CD4-positive, CD25-positive, alpha-beta regulatory T cell (primary cell): ENCODE results near the gene CBLN3. TPM values are rescaled to one million over a fixed set of nuclear protein-coding genes. Genes with fewer than 3 reads are reported as not detected.

Source experiments
- ATAC-seq, 2 donors: fragments of 150-1000 bp; cut with Tn5 transposase; one replicate each; pipeline ENCODE4 v1.10.0; 2021; ENCODE audit warnings: low read depth in 2 of 2, moderate number of reproducible peaks in 2 of 2, moderate library complexity in 1 of 2
- DNase-seq, 3 donors: peaks; one replicate each; pipeline versions ENCODE4 v3.0.0 to v3.0.0-alpha.2; 2012 to 2022; ENCODE audit warnings: mixed read lengths in 1 of 3
- H3K27ac ChIP-seq: one replicate; pipeline ENCODE4 v1.7.0; 2013; ENCODE audit warnings: mild to moderate bottlenecking, low read length; ENCODE audit not compliant: insufficient read depth, poor library complexity, severe bottlenecking
- H3K27me3 ChIP-seq: one replicate; pipeline ENCODE4 v1.7.0; 2013; ENCODE audit warnings: low read length; ENCODE audit not compliant: control insufficient read depth, insufficient read depth
- H3K36me3 ChIP-seq: one replicate; pipeline ENCODE4 v1.7.0; 2013; ENCODE audit warnings: mild to moderate bottlenecking, low read length, moderate library complexity; ENCODE audit not compliant: control insufficient read depth, insufficient read depth
- H3K4me1 ChIP-seq: 2 replicates; pipeline ENCODE4 v1.7.0; 2013; ENCODE audit warnings: mild to moderate bottlenecking, low read length; ENCODE audit not compliant: insufficient read depth, control insufficient read depth, poor library complexity, severe bottlenecking
- H3K4me3 ChIP-seq: one replicate; pipeline ENCODE4 v1.7.0; 2013; ENCODE audit warnings: low read depth, mild to moderate bottlenecking, low read length, moderate library complexity
- H3K9me3 ChIP-seq, 2 experiments: 1 replicate in 1 of 2; 2 replicates in 1 of 2; pipeline ENCODE4 v1.7.0; 2013; ENCODE audit warnings: low read length in 2 of 2, mild to moderate bottlenecking in 1 of 2, moderate library complexity in 1 of 2; ENCODE audit not compliant: control insufficient read depth in 2 of 2
- H3K27ac Mint-ChIP-seq, 3 donors: one replicate each; pipeline ENCODE4 v1.8.0; 2020 to 2022; ENCODE audit warnings: mild to moderate bottlenecking in 3 of 3, mixed read lengths in 3 of 3, moderate library complexity in 2 of 3
- H3K27me3 Mint-ChIP-seq: one replicate; pipeline ENCODE4 v1.8.0; 2022; ENCODE audit warnings: mild to moderate bottlenecking, mixed read lengths
- H3K36me3 Mint-ChIP-seq: one replicate; pipeline ENCODE4 v1.8.0; 2020; ENCODE audit warnings: mixed read lengths
- H3K4me1 Mint-ChIP-seq, 4 donors: one replicate each; pipeline ENCODE4 v1.8.0; 2020 to 2022; ENCODE audit warnings: mixed read lengths in 4 of 4, mild to moderate bottlenecking in 1 of 4
- H3K4me3 Mint-ChIP-seq, 4 donors: one replicate each; pipeline ENCODE4 v1.8.0; 2020 to 2022; ENCODE audit warnings: mild to moderate bottlenecking in 4 of 4, mixed read lengths in 4 of 4, moderate library complexity in 3 of 4
- H3K9me3 Mint-ChIP-seq, 7 donors: one replicate each; pipeline ENCODE4 v1.8.0; 2020 to 2022; ENCODE audit warnings: mixed read lengths in 7 of 7, mild to moderate bottlenecking in 3 of 7, moderate library complexity in 2 of 7
- polyA plus RNA-seq, 4 donors: library from polyadenylated mRNA; unstranded; fragments of 300-500 nt; fragmentation: Illumina TruSeq; gene quantifications; one replicate each; pipeline ENCODE4 v1.2.3, GENCODE V29; 2021
- total RNA-seq: library from RNA; stranded (reverse); gene quantifications from one replicate; pipeline ENCODE4 v1.2.3, GENCODE V29; 2022

CBLN3 gene
- total and polyA plus RNA-seq, 5 donors from 2014 or later = 0.10 to 3.2 (median 0.11) TPM

DNA sequence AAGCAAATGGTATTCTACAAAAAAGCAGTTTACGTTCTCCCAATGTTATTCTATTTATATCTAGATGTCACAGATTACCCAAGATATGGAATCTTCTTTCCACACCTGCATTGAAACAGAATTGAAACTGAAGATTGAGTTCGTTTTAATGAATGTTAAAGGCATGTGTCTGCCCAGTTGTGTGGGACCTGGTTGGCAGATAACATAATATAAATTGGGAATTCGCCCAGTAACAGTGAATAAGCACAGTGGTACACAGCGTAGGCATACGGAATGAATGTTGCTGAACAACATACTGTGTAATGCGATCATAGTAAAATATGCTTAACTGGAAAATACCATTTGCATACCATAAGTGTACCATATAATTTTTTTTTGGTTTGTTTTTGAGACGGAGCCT, 4.6 kb upstream of the CBLN3 start:
- peaks cover 10 to 64% (median 37%) of the 10 kb centered on the region in 4 donors for H3K4me1 Mint-ChIP-seq

DNA sequence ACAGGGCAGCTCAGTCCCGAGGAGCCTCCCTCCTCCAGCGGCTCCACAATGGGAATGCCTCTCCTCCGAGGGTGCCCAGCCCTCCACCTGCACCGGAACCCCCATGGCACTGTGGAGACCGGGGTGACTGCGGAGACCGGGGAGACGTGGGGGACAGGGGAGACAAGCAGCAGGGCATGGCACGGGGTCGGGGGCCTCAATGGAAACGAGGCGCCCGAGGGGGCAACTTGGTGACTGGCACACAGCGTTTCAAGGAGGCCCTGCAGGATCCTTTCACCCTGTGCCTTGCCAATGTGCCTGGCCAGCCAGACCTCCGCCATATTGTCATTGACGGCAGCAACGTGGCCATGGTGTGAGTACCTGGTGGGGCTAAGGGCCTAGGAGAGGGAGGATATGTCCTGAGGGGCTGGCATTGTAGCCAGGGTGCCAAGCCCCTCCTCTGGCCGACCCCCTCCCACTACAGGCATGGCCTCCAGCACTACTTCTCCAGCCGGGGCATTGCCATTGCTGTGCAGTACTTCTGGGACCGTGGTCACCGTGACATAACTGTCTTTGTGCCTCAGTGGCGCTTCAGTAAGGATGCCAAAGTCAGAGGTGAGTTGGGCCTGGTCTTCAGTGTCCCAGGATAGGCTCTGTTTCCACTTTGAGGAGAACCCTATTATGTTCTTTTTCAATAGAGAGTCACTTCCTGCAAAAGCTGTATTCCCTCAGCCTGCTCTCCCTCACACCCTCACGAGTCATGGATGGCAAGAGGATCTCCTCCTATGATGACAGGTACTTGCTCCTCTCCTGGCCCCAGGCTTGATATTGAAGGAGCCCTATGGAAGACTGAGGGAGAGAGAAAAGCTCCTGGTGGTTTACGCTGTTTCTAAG, 3.0 kb upstream of the CBLN3 start:
- Mint-ChIP-seq H3K27me3 (no peaks in the 10 kb centered on the region), H3K27ac (peak overlapping the region in 1 of 3 donors; percentile 93), H3K9me3 (no peaks in the 10 kb centered on the region), H3K4me3 (peak overlapping the region in 3 of 4 donors; percentile 52 to 83 (median 75)), H3K36me3 (peaks cover 28% of the 10 kb centered on the region), H3K4me1 (peaks cover 8 to 54% (median 30%) of the 10 kb centered on the region in 4 donors)
- ATAC-seq = no peak
- Histone ChIP-seq H3K27ac (no peak overlapping the region), H3K36me3 (peaks cover 29% of the 10 kb centered on the region), H3K4me3 (no peak overlapping the region), H3K9me3 (no peaks in the 10 kb centered on the region), H3K4me1 (peaks cover 42% of the 10 kb centered on the region), H3K27me3 (no peaks in the 10 kb centered on the region)
- DNase-seq = no peak

More for the DNA sequence above, 4.6 kb upstream of the CBLN3 start:
- no peaks in the 10 kb centered on the region for H3K27me3 Mint-ChIP-seq
- Histone ChIP-seq H3K9me3 (no peaks in the 10 kb centered on the region), H3K4me1 (peaks cover 47% of the 10 kb centered on the region), H3K4me3 (no peak overlapping the region), H3K36me3 (peaks cover 44% of the 10 kb centered on the region), H3K27me3 (no peaks in the 10 kb centered on the region), H3K27ac (no peak overlapping the region)
- peaks cover 39% of the 10 kb centered on the region for H3K36me3 Mint-ChIP-seq
- ATAC-seq = no peak
- no peak overlapping the region for H3K27ac Mint-ChIP-seq
- H3K4me3 Mint-ChIP-seq = no peak overlapping the region
- H3K9me3 Mint-ChIP-seq = no peaks in the 10 kb centered on the region
- DNase-seq = no peak

DNA sequence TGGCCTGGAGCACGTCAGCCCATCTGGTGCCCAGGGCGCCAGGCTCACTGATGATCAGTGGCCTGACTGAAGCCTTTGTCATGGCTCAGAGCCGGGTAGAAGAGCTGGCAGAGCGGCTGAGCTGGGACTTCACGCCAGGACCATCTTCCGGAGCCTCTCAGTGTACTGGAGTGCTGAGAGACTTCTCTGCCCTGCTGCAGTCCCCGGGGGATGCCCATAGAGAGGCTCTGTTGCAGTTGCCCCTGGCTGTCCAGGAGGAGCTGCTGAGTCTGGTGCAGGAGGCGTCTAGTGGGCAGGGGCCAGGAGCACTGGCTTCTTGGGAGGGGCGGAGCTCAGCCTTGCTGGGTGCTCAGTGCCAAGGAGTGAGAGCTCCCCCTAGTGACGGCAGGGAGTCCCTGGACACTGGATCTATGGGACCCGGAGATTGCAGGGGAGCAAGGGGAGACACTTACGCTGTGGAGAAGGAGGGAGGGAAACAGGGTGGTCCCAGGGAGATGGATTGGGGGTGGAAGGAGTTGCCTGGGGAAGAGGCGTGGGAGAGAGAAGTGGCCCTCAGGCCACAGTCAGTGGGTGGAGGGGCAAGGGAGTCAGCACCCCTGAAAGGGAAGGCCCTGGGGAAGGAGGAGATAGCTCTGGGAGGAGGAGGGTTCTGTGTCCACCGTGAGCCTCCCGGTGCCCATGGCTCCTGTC, 2.2 kb upstream of the CBLN3 start:
- Histone ChIP-seq H3K36me3 (peaks cover 26% of the 10 kb centered on the region), H3K4me3 (no peak overlapping the region), H3K27me3 (no peaks in the 10 kb centered on the region), H3K4me1 (peaks cover 34% of the 10 kb centered on the region), H3K9me3 (no peaks in the 10 kb centered on the region), H3K27ac (peak overlapping the region; percentile 95)
- Mint-ChIP-seq H3K4me1 (peaks cover 3 to 53% (median 28%) of the 10 kb centered on the region in 4 donors), H3K27ac (peak overlapping the region; percentile 93 to 97 (median 97)), H3K9me3 (no peaks in the 10 kb centered on the region), H3K27me3 (no peaks in the 10 kb centered on the region), H3K4me3 (peak overlapping the region; percentile 83 to 93 (median 92)), H3K36me3 (peaks cover 26% of the 10 kb centered on the region)
- peak; percentile 80 to 94 (median 86) for DNase-seq
- peak; percentile 62 for ATAC-seq

DNA sequence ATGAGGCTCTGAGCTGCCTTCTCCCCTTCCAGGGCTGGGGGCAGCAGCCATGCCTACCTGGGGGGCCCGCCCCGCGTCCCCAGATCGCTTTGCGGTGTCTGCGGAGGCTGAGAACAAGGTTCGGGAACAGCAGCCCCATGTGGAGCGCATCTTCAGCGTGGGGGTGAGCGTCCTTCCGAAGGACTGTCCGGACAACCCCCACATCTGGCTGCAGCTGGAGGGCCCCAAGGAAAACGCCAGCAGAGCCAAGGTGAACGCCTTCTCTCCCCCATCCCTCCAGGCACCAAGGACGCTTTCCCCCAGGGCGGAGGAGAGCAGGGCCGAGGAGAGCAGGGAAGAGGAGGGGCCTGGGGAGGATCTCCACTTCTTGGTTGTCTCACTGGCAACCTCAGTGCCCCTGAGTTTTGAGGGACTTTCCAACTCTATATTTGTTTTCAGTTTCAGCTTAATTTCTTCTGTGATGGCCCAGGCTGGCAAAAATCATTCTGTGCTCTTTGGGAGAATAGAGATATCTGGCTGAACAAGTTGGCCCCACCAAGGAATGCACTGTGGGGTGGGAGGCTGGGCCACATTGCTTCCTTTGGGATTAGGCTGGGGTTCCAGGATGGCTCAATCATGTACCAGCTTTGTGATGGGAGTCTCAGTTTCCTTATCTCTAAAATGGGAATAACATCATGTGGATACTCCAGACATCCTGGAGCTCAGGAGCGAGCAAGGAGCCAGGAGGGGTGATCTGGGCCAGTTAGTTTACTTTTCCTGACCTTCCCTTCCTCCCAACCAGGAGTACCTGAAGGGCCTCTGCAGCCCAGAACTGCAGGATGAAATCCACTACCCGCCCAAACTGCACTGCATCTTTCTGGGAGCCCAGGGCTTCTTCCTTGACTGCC, 1.5 kb upstream of the CBLN3 start:
- H3K27me3 Mint-ChIP-seq = no peaks in the 10 kb centered on the region
- H3K36me3 Mint-ChIP-seq = peaks cover 22% of the 10 kb centered on the region
- Histone ChIP-seq H3K9me3 (no peaks in the 10 kb centered on the region), H3K4me1 (peaks cover 32% of the 10 kb centered on the region), H3K27ac (peak overlapping the region; percentile 95), H3K36me3 (peaks cover 22% of the 10 kb centered on the region), H3K4me3 (peak overlapping the region; percentile 91), H3K27me3 (no peaks in the 10 kb centered on the region)
- H3K27ac Mint-ChIP-seq = peak overlapping the region; percentile 93 to 97 (median 97)
- H3K4me1 Mint-ChIP-seq = peaks cover 0 to 55% (median 32%) of the 10 kb centered on the region in 4 donors
- DNase-seq (peak; percentile 52 to 78 (median 62)), ATAC-seq (peak; percentile 31 to 40)
- peak overlapping the region; percentile 83 to 93 (median 92) for H3K4me3 Mint-ChIP-seq
- H3K9me3 Mint-ChIP-seq = no peaks in the 10 kb centered on the region

DNA sequence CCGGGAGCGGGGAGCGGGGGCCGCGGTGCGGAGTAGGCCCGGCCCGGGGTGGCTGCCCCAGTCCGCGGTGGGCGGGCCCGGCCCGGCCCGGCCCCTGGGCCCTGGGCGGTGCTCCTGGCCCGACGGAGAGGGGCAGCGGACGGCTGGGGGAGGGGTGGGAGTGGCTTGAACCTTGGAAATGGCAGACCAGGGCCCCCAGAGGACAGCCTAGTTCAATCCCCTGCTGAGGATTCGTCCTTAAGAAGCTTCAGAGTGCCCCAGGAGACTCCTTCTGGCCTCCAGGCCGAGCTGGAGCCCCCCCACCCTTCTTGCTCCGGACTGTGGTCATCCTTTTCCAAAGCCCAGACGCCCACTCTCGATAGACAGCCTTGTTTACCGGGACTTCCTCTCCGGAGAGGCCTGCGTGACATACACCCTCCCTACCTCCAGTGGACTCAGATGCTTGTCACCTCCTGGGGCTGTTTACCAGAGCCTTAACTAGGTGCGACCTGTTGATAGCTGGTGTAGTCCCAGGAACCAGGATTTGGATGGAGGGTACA, 744 bp upstream of the CBLN3 start:
- DNase-seq = peak in 2 of 3 donors; percentile 48 to 74
- Histone ChIP-seq H3K4me1 (peaks cover 32% of the 10 kb centered on the region), H3K4me3 (peak overlapping the region; percentile 91), H3K9me3 (no peaks in the 10 kb centered on the region), H3K36me3 (peaks cover 21% of the 10 kb centered on the region), H3K27me3 (no peaks in the 10 kb centered on the region), H3K27ac (peak overlapping the region; percentile 95)
- Mint-ChIP-seq H3K27ac (peak overlapping the region; percentile 93 to 97 (median 97)), H3K4me3 (peak overlapping the region; percentile 83 to 93 (median 92)), H3K36me3 (peaks cover 15% of the 10 kb centered on the region), H3K4me1 (peaks cover 0 to 57% (median 38%) of the 10 kb centered on the region in 4 donors), H3K9me3 (no peaks in the 10 kb centered on the region), H3K27me3 (no peaks in the 10 kb centered on the region)
- ATAC-seq = peak; percentile 29 to 42

DNA sequence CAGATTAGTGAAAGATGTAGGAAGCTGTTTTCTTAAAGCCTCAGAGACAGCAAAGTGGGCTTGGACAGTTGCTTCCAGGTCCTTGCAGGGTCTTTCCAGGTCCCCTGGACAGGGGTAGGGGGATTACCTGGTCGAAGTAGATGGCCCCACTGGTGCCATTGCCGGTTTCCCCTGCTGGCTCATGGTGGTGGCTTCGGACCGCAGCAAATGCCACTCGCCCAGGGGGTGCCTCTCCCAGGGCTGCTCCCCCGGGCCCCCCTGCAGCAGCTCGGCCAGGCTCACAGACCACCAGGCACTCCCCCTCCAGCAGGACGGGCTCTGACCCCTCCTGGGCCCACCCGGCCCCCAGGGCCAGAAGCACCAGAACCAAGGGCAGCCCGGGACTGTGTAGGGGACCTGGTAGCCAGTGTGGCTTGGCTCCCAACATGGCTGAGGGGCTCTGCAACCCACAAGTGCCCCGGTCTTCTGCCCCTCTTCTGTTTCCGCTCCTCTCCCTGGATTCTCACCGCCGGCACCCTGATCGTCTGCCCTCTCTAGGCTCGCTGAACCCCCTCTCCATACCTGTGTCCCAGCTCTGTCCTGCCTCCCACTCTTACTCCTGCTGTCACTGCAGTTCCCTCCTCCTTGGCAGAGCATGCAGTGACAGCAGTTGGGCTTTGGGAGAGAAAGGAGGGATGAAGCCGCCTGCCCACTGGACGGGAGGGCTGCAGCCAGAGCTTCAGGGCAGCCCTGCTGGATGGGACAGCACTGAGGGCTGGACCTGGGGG, 657 bp downstream of the CBLN3 start:
- H3K27ac ChIP-seq = peak overlapping the region; percentile 95
- H3K36me3 ChIP-seq = peaks cover 17% of the 10 kb centered on the region
- peaks cover 32% of the 10 kb centered on the region for H3K4me1 ChIP-seq
- ATAC-seq = no peak
- H3K4me1 Mint-ChIP-seq = peaks cover 0 to 56% (median 37%) of the 10 kb centered on the region in 4 donors
- H3K36me3 Mint-ChIP-seq = peaks cover 10% of the 10 kb centered on the region
- no peaks in the 10 kb centered on the region for H3K27me3 Mint-ChIP-seq
- peak overlapping the region in 3 of 4 donors; percentile 89 to 95 (median 94) for H3K4me3 Mint-ChIP-seq
- H3K27ac Mint-ChIP-seq = peak overlapping the region; percentile 93 to 98 (median 97)
- H3K27me3 ChIP-seq = no peaks in the 10 kb centered on the region
- peak overlapping the region; percentile 24 for H3K4me3 ChIP-seq
- H3K9me3 ChIP-seq = no peaks in the 10 kb centered on the region
- DNase-seq = no peak
- no peaks in the 10 kb centered on the region for H3K9me3 Mint-ChIP-seq
